Stimulated activated CD8-positive, alpha-beta memory T cell treated with anti-CD3 and anti-CD28 coated beads, Interleukin-15, amount 100 ng/mL, for 48 hours (primary cell): ENCODE results near the gene GPR17.

Source experiments
- DNase-seq, 2 donors: peaks; one replicate each; pipeline ENCODE4 v3.0.0-alpha.2; 2020; ENCODE audit warnings: low read depth in 2 of 2

Gene GPR17

DNA sequence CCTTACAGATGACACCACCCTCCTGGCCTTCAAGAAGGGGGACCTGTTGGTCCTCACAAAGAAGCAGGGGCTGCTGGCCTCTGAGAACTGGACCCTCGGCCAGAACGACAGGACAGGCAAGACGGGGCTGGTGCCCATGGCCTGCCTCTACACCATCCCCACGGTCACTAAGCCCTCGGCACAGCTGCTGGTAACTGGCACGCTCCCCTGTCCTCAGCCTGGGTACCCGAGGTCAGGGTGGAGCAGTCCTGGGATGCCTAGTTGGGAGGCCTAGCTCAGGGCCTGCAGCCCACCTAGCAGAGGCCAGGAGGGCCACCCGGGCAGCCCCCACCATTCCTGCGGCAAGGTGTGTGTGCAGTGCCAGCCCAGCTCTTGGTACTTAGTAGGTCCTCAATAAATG lies 16.3 kb upstream of the GPR17 start:
- DNase-seq, result no peak

DNA sequence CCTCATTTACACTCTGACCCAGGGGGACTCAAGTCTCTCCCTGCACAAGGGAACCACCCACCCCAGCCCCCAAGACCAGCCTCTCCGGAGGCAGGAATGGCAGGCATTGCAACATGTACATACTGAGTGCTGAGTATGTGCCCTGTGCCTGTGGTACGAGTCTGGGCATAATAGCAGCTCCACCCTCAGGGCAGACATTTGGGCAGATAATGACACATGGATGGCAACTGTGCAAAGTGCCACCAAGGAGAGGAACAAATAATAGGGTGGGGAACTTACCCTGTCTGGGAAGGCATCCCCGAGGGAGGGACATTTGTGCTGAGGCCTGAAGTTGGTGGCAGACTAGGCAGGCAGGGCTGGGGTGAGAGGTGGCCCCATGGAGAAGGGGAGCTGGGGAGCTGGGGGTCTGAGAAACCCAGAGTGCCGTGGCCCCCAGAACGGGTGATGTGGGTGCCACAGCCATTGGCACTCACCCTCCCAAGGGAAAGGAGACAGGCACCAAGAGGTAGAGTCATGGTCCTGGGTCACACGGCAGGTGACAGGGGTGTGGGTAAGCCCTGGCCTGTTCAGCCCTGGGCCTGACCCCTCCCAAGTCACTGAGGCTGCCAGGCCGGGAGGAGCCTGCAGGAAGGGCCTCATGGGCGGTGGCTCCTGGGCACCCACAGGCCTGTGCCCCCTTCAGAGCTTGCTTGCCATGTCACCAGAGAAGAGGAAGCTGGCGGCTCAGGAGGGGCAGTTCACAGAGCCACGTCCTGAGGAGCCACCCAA lies 15.7 kb upstream of the GPR17 start:
- no peak for DNase-seq

DNA sequence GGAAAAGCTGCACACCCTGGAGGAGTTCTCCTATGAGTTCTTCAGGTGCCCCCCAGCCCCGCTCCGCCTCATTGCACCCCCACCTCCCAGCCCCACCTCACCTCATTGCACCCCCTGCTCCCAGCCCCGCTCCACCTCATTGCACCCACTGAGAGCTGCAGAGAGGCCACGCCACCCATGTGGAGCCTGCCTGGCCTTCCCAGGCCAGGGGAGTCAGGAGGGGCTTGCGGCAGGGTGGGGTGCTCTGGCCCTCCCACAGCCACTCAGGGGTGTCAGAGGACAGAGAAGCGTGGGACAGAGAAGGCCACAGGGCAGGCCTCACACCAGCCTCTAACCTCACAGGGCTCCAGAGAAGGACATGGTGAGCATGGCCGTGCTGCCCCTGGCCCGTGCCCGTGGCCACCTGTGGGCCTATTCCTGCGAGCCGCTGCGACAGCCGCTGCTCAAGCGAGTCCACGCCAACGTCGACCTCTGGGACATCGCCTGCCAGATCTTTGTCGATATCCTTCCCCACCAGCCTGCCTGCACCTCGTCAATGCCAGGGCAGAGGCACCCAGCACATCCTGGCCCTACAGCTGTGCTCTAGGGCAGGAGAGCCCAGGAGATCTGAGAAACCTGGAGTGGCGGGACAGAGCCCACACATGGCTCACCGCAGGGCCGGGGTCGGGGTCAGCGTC lies 15.0 kb upstream of the GPR17 start:
- no peak for DNase-seq

DNA sequence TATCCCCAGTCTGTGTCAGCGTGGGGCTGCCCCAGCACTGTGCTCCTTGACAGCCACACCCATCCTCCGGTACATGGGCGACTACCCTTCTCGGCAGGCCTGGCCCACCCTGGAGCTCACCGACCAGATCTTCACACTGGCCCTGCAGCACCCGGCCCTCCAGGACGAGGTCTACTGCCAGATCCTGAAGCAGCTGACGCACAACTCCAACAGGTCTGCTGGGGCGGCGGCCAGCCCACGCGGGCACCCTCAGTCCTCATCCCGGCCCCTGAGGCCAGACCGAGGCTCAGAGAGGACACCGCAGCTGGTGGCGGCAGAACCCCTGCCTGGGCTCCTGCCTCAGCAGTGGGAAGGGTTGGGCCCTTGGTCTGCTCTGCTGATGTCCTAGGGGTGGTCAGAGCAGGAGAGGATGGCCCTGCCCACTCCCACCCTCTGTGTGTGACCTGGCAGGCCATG lies 14.4 kb upstream of the GPR17 start:
- no peak for DNase-seq

DNA sequence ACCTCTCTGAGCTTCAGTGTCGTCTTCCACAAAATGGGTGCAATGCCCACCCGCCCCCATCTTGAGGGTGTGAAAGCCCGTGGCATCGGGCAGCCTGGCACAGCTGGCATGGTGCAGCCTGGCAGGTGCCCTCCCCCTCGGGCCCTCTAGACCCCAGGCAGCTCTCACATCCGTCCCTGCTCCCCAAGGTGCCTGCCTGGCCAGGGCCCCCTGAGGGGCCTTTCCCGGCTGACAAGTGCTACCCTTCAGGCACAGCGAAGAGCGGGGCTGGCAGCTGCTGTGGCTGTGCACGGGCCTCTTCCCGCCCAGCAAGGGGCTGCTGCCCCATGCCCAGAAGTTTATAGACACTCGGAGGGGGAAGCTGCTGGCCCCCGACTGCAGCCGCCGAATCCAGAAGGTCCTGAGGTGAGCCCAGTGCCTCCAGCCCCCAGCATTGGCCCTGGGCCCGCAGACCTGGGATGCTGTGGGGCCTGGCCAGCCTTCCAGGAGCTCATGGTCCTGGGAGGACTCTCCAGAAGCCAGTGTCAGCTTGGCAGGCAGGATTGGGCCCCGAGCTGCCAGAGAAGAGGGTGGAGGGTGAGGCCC lies 13.9 kb upstream of the GPR17 start:
- no peak for DNase-seq

DNA sequence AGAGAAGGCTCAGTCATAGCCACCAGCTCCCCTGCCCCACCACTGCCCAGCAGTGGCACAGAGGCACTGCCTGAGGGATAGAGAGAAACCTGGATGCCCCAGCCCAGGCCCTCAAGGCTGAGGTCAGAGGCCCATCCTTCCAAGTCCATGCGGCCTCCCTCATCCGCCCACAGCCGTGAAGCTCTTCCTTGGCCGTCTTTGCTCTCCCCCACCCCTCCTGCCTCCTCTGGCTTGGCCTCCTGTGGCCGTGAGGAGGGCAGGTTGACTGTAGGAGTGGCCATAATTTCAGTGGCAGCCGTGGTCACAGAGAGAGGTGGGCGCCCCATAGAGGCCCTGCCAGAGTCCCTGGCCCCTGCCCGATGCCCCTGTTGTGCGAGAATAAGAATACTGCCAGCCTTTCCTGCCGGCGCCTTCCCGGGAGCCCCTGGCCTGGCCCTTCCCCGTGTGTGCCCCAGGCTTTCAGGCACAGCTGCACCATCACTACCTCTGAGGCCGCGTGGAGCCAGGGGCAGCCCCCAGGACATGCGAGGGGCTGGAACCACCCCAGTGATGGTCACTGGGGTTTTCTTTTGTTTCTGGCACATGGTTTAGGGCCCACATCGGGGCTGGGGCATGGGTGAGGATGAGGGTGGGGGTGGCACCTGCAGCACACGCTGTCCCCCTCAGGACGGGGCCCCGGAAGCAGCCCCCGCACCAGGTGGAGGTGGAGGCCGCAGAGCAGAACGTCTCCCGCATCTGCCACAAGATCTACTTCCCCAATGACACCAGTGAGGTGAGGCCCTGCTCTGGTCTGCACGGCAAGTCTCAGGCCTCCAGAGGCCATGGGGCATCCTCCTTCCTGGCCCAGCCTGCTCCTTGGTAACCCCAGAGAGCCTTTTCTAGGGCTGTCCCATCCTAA lies 13.1 kb upstream of the GPR17 start:
- DNase-seq, result no peak

DNA sequence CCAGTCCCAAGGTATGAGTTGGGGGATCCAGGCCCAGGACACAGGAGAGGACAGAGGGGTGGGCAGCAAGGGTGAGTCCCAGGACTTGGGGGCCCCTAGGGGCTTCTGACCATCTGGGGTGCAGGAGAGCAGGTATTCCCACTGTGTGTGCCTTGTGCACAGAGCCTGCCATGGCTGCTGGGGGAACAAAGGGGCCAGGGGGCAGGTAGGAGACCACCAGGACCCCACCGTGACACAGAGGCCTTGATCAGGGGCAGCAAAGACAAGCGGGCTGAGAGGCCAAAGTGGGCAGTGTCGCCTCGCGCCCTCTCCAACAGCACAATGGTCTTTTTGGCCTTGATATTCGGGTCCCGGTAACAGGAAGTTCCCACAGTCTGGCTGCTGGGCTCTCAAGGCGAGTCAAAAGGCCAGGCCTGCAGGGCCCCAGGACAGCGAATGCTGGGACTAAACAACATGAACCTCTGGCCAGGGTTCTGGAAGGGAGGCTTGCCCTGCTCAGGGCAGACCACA lies 12.3 kb upstream of the GPR17 start:
- no peak for DNase-seq

DNA sequence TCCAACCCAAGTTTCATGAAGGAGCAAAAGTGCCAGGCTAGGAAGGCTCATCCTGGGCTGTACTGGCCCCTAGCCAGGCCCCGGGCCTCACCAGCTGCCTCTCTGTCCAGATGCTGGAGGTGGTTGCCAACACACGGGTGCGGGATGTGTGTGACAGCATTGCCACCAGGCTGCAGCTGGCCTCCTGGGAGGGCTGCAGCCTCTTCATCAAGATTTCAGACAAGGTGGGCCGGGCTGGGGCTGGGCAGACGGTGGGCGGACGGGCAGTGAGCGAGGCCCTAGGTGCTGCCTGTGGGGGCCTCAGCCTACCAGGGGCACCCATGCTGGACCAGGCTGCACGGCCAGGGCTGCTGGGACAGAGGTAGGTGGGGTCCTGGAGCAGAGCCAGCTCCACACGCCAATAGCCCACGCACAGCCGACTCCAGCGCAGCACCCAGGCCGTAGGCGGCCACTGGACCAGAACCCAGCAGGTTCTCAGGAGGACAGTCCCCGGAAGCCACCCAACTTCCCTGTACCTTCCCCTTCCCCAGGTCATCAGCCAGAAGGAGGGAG lies 11.8 kb upstream of the GPR17 start:
- no peak for DNase-seq

DNA sequence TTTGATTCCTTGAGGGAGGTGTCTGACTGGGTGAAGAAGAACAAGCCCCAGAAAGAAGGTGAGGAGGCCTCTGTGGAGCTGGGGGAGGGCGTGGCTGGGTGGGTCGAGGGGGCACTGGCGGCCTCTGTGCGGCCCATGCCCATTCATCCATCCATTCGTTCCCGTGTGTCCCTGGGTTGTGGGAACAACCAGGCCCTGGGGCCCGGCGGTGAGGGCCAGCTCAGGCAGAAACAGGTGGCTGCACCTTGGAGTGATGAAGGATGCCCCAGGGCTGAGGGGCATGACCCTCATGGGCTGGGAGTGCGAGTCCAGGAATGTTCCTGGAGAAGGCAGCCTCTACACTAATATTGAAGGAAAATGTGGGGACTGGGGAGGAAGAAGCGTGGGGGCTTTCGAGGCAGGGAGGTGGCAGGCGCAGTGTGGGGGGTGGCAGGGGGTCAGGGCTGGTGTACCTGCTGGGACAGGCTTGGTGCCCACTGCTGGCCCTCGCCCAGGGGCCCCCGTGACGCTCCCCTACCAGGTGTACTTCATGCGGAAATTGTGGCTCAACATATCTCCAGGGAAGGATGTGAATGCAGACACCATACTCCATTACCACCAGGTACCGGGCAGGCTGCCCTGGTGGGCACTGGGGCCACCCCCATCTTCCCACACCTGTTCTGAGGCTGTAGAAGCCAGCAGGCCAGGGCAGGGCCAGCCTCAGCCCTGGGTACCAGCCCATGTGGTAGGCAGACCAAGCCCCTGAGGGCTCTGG lies 11.2 kb upstream of the GPR17 start:
- DNase-seq, result no peak

DNA sequence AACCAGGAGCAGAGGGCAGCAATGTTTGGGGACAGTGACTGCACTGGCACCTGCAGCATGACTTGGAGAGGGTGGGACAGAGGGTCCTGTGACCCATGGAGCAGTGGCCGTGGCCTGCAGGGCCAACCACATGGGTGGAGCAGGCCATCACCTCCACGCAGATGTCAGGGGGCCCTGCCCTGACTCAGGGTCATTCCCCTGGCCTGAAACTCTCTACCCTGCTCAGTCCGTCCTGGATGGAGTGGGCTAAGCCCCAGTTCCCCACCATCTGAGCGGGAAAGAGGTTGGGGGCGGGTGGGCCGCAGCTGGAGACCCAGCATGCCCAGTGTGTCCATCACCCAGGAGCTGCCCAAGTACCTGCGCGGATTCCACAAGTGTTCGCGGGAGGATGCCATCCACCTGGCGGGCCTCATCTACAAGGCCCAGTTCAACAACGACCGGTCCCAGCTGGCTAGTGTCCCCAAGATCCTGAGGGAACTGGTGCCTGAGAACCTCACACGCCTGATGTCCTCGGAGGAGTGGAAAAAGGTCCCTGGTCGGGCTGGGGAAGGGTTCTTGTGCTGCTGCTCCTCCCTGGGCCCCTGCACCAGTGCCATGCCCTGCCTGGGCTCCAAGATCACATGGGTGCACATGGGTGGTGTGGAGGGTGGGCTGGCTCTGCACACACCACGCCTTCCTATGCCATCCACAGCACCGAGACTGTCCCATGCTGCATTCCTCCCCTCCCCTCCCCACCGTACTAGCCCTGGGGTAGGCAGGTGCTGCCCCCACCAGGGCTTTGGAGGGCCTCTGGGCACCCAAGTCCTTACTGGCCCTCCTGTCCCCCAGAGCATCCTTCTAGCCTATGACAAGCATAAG lies 10.3 kb upstream of the GPR17 start:
- DNase-seq, result no peak

DNA sequence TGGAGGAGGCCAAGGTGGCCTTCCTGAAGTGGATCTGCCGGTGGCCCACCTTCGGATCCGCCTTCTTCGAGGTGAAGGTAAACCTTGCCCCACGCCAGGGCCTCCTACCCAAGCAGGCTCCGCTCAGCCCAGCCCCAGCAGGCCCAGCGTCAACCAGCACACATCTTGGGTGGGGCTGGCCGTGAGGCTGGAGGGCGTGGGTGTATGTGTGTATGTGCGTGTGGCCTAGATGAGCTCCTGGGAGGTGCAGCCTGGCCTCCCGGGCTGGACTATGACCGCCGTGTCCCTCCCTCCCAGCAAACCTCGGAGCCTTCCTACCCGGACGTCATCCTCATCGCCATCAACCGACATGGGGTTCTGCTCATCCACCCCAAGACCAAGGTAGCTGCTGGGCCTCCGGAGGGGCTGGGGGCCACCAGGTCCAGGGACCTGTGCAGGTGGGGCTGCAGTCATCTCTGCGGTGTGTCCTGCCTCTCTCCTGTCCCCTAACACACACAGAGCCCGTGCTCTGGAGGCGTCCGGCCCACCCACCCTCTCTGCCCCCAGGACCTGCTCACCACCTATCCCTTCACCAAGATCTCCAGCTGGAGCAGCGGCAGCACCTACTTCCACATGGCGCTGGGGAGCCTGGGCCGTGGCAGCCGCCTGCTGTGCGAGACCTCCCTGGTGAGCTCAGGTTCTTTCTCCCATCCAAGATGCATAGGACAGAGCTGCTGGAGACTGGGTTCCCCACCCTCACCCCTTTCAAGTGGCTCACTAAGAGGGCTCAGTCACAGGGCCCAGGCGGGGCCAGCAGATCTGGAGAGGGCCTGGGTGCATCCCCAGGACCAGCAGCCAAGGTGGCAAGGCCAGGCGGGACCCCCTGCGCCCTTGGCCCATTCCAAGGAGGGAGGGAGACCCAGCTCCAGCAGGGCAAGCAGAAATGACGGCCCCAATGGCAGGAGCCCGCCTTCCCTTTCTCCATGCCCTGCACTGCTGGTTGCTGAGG lies 9.4 kb upstream of the GPR17 start:
- no peak for DNase-seq

DNA sequence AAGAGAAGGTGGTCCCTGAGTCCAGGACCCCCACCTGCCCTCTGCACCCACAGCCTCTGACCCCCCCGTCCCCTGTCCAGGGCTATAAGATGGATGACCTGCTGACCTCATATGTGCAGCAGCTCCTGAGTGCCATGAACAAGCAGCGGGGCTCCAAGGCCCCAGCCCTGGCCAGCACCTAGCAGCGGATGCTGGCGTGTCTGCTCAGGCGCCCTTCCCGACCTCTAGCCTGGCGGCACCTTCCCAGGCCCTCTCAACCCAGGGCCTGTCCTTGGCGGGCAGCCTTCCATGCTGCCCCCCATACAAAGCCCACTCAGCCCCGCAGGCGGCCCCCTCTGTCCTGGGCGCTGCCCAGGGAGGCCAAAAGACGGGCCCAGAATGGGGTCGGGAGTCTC lies 8.7 kb upstream of the GPR17 start:
- no peak for DNase-seq

DNA sequence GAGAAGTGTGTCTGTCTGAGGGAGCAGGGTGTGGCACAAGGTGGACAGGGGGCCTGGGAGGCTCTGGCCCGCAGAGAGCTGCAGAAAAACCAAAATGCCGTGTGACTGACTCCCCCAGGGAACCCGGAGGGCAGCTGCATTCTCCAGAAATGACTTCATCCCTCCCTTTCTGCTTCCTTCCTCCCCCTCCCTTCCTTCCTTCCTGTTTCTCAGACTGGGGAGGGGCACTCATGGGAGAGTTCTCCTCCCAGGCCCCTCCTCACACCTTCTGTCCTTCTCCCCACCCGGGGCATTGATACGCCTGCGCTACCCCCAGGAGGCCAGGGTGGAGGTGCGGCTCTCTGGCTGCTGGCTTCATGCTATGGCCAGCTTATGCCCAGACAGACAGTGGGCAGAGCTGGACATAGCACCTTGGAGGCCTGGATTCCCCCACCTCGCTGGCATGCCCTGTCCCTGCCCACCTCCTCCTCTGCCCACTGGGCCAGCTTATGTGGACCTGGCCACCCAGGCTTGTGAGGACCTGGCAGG lies 8.2 kb upstream of the GPR17 start:
- DNase-seq, result no peak

DNA sequence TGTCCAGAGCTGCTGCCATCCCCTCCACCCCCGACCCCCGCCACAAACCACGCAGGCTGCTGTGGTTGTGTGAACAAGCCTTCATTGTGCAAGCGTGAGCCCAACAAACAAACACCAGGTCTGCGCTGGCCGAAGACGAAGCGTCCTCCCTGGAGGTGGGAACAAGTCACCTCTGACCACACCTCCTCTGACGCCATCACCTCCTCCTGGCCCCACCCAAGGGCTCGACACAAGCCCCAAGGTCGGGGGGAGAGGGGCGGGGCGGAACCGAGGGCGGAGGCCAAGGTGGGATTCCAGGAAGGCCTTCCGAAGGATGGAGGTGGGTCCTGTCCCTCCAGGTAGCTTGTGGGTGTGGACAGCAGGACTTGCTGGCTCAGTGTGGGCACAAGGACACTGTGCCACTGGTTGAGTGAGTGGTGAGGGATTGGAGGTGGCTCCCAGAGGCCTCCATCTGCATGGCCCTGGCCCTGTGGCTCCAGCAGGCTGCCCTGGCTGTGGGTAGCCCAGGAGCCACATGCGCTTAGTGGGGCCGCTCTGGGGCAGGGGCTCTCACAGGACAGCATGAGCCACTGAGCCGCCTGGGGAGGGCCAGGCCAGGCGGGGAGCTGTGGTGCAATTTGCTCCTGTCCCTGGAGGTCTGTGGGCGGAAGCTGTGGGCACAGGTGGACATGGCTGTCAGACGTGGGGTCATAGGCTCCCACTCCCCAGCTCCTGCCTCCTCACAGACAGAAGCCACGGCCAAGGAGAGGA lies 7.4 kb upstream of the GPR17 start:
- DNase-seq, result no peak

DNA sequence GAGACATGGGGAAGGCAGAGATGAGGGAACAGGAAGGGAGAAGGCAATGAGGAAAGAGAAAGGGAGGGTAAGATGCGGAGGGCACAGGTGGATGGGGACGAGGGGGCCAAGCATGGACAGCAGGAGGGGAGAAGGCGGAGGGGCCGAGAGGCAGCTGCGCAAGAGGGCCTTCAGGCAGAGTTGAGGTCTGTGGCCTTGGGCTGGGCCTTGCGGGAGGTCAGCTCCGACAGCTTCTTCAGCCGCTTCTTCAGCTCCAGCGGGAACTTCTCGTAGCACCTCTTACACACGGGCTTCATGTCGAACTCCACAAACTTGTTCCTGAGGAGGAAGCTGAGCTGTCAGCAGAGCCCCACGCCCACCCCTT lies 6.9 kb upstream of the GPR17 start:
- DNase-seq, result no peak

DNA sequence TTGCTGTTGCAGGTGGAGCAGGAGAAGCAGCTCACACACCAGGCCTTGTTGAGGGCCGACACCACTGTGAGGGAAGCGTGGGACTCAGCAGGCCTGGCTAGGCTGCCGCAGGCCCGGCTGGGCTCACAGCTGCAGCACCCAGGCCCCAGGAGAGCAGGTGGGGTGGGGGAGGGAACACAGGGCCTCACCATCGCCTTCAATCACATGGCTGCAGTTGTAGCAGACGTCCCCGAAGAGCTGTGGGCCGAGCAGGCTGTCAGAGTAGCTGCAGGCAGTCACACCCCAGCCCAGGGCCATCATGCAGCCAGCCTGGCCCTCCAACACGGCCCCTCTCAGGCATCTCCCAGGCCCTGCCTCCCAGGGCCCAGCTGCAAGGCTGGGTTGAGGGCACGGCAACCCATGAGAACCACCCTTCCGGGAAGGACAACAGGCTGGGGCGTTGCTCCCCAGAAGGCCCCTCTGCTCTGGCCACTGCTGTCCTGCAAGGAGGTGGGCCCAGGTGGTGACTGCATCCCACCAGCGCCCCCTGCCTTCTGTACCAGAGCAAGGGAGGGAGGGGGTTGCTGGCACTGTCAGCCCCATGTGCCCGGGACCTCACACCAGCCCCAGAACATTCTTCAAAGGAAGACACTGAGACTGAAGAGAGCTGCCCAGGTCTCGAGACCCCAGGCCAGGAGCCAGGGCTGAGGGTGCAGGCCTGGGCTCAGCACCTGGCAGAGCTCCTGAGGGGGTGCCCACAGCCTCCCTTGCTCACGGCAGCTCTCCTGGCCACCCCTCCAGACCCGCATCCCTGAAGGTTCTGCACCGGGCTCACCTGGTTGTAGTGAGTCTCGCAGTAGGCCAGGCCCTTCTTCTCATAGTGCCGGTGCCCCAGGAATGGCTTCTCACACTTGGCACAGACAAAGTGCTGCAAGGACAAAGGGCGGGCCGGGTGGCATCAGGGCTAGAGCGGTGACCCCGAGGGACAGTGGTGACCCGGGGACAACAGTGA lies 5.6 kb upstream of the GPR17 start:
- DNase-seq, result no peak

DNA sequence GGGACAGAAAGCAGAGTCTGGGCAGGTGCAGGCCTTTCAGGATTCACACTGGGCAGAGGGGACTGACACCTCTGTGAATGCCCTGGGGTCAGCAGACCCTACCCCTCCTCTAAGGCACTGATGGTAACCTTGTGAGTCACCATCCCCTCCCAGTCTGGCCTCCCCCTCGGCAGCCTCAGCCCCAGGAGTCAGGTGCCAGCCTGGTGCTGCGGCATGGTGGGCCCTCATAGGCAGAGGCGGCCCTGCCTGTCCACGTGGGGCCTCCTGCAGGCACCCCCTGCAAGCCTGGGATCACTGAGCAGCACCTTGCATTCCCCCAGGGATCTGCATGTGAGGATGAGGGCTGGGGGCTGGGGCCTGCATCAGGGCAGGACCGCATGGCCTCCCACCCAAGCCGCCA lies 4.8 kb upstream of the GPR17 start:
- no peak for DNase-seq
